ENCODE data around the gene RAPGEF2.

RAPGEF2 gene

GRCh38 chr4:159195361-159195769 is 92.5 kb downstream of the RAPGEF2 start:
- ATAC-seq (replicated peaks) (no peak), DNase-seq (no peak)
- no peaks in the 10 kb centered on the region for H3K27me3 Mint-ChIP-seq
- no peak overlapping the region for H3K27ac Mint-ChIP-seq
- peaks cover 1 to 4% of the 10 kb centered on the region in 2 donors for H3K36me3 Mint-ChIP-seq
- H3K9me3 Mint-ChIP-seq, result no peaks in the 10 kb centered on the region
- no peak overlapping the region for H3K4me3 Mint-ChIP-seq
- H3K4me1 Mint-ChIP-seq, result peaks cover 7 to 8% of the 10 kb centered on the region in 2 donors

- ATAC-seq (replicated peaks), result no peak
- Mint-ChIP-seq H3K4me3 (no peak overlapping the region), H3K9me3 (no peaks in the 10 kb centered on the region), H3K27ac (no peak overlapping the region), H3K36me3 (peaks cover 3 to 4% of the 10 kb centered on the region in 2 donors), H3K27me3 (no peaks in the 10 kb centered on the region), H3K4me1 (peaks cover 8 to 10% of the 10 kb centered on the region in 2 donors)
- no peak for DNase-seq
Measured at GRCh38 chr4:159197260-159197884, 94.5 kb downstream of the RAPGEF2 start.

GRCh38 chr4:159197885-159198269 is 95.0 kb downstream of the RAPGEF2 start:
- Mint-ChIP-seq H3K4me1 (peaks cover 9 to 15% of the 10 kb centered on the region in 2 donors), H3K4me3 (no peak overlapping the region), H3K9me3 (no peaks in the 10 kb centered on the region), H3K27ac (no peak overlapping the region), H3K36me3 (peaks cover 4% of the 10 kb centered on the region in 2 donors), H3K27me3 (no peaks in the 10 kb centered on the region)
- no peak for ATAC-seq (replicated peaks)
- DNase-seq, result no peak

- H3K9me3 Mint-ChIP-seq, result no peaks in the 10 kb centered on the region
- peaks cover 0 to 2% of the 10 kb centered on the region in 2 donors for H3K36me3 Mint-ChIP-seq
- H3K27ac Mint-ChIP-seq, result no peak overlapping the region
- H3K4me1 Mint-ChIP-seq, result peaks cover 10 to 18% of the 10 kb centered on the region in 2 donors
- no peaks in the 10 kb centered on the region for H3K27me3 Mint-ChIP-seq
- DNase-seq (no peak), ATAC-seq (replicated peaks) (no peak)
- no peak overlapping the region for H3K4me3 Mint-ChIP-seq
Measured at GRCh38 chr4:159199826-159200225, 96.9 kb downstream of the RAPGEF2 start.

- ATAC-seq (replicated peaks) (no peak), DNase-seq (no peak)
- Mint-ChIP-seq H3K27ac (no peak overlapping the region), H3K4me1 (peaks cover 16 to 28% of the 10 kb centered on the region in 2 donors), H3K27me3 (no peaks in the 10 kb centered on the region), H3K36me3 (peaks cover 0 to 2% of the 10 kb centered on the region in 2 donors), H3K9me3 (peaks cover 0 to 2% of the 10 kb centered on the region in 2 donors), H3K4me3 (no peak overlapping the region)
Measured at GRCh38 chr4:159201168-159201567, 98.3 kb downstream of the RAPGEF2 start.

GRCh38 chr4:159204566-159204965 is 101.7 kb downstream of the RAPGEF2 start:
- DNase-seq (no peak), ATAC-seq (replicated peaks) (no peak)
- no peak overlapping the region for H3K4me3 Mint-ChIP-seq
- H3K9me3 Mint-ChIP-seq, result peaks cover 0 to 2% of the 10 kb centered on the region in 2 donors
- H3K4me1 Mint-ChIP-seq, result peaks cover 17 to 39% of the 10 kb centered on the region in 2 donors
- H3K27ac Mint-ChIP-seq, result no peak overlapping the region
- peaks cover 2 to 4% of the 10 kb centered on the region in 2 donors for H3K36me3 Mint-ChIP-seq
- no peaks in the 10 kb centered on the region for H3K27me3 Mint-ChIP-seq

GRCh38 chr4:159205466-159205865 is 102.6 kb downstream of the RAPGEF2 start:
- Mint-ChIP-seq H3K4me3 (no peak overlapping the region), H3K27ac (no peak overlapping the region), H3K36me3 (peaks cover 4 to 5% of the 10 kb centered on the region in 2 donors), H3K27me3 (no peaks in the 10 kb centered on the region), H3K4me1 (peaks cover 16 to 39% of the 10 kb centered on the region in 2 donors), H3K9me3 (peaks cover 0 to 2% of the 10 kb centered on the region in 2 donors)
- DNase-seq, result no peak
- ATAC-seq (replicated peaks), result peak; percentile 9 to 31

GRCh38 chr4:159206427-159206871 is 103.6 kb downstream of the RAPGEF2 start:
- Mint-ChIP-seq H3K36me3 (peaks cover 5 to 7% of the 10 kb centered on the region in 2 donors), H3K4me1 (peaks cover 18 to 39% of the 10 kb centered on the region in 2 donors), H3K27me3 (no peaks in the 10 kb centered on the region), H3K9me3 (peaks cover 0 to 2% of the 10 kb centered on the region in 2 donors), H3K27ac (peak overlapping the region; percentile 81), H3K4me3 (peak overlapping the region; percentile 28 to 61)
- peak; percentile 40 for DNase-seq
- ATAC-seq (replicated peaks), result peak; percentile 93 to 96

- H3K27ac Mint-ChIP-seq, result no peak overlapping the region
- ATAC-seq (replicated peaks), result no peak
- H3K9me3 Mint-ChIP-seq, result peaks cover 0 to 2% of the 10 kb centered on the region in 2 donors
- H3K4me3 Mint-ChIP-seq, result no peak overlapping the region
- H3K27me3 Mint-ChIP-seq, result no peaks in the 10 kb centered on the region
- H3K36me3 Mint-ChIP-seq, result peaks cover 4 to 7% of the 10 kb centered on the region in 2 donors
- H3K4me1 Mint-ChIP-seq, result peaks cover 16 to 28% of the 10 kb centered on the region in 2 donors
- DNase-seq, result no peak
Measured at GRCh38 chr4:159209249-159209648, 106.4 kb downstream of the RAPGEF2 start.

- no peak overlapping the region for H3K4me3 Mint-ChIP-seq
- no peaks in the 10 kb centered on the region for H3K9me3 Mint-ChIP-seq
- DNase-seq (no peak), ATAC-seq (replicated peaks) (no peak)
- H3K36me3 Mint-ChIP-seq, result peaks cover 4 to 7% of the 10 kb centered on the region in 2 donors
- peaks cover 11 to 21% of the 10 kb centered on the region in 2 donors for H3K4me1 Mint-ChIP-seq
- H3K27ac Mint-ChIP-seq, result no peak overlapping the region
- no peaks in the 10 kb centered on the region for H3K27me3 Mint-ChIP-seq
Measured at GRCh38 chr4:159210975-159211374, 108.1 kb downstream of the RAPGEF2 start.

GRCh38 chr4:159212675-159213293 is 109.9 kb downstream of the RAPGEF2 start:
- no peak overlapping the region for H3K27ac Mint-ChIP-seq
- DNase-seq (no peak), ATAC-seq (replicated peaks) (no peak)
- H3K4me1 Mint-ChIP-seq, result peaks cover 6 to 7% of the 10 kb centered on the region in 2 donors
- peaks cover 4 to 7% of the 10 kb centered on the region in 2 donors for H3K36me3 Mint-ChIP-seq
- H3K9me3 Mint-ChIP-seq, result no peaks in the 10 kb centered on the region
- no peak overlapping the region for H3K4me3 Mint-ChIP-seq
- no peaks in the 10 kb centered on the region for H3K27me3 Mint-ChIP-seq

- H3K27me3 Mint-ChIP-seq, result no peaks in the 10 kb centered on the region
- H3K9me3 Mint-ChIP-seq, result no peaks in the 10 kb centered on the region
- H3K4me1 Mint-ChIP-seq, result peaks cover 0 to 2% of the 10 kb centered on the region in 2 donors
Measured at GRCh38 chr4:159216834-159217233, 114.0 kb downstream of the RAPGEF2 start.

GRCh38 chr4:159219862-159220261 is 117.0 kb downstream of the RAPGEF2 start:
- H3K4me1 Mint-ChIP-seq, result peaks cover 0 to 7% of the 10 kb centered on the region in 2 donors

More at GRCh38 chr4:159216834-159217233, 114.0 kb downstream of the RAPGEF2 start:
- DNase-seq (no peak), ATAC-seq (replicated peaks) (no peak)
- H3K36me3 Mint-ChIP-seq, result peaks cover 2 to 3% of the 10 kb centered on the region in 2 donors
- no peak overlapping the region for H3K4me3 Mint-ChIP-seq
- H3K27ac Mint-ChIP-seq, result no peak overlapping the region

GRCh38 chr4:159220353-159220752 is 117.5 kb downstream of the RAPGEF2 start:
- ATAC-seq (replicated peaks) (no peak), DNase-seq (no peak)
- no peaks in the 10 kb centered on the region for H3K9me3 Mint-ChIP-seq
- H3K27ac Mint-ChIP-seq, result no peak overlapping the region
- no peaks in the 10 kb centered on the region for H3K27me3 Mint-ChIP-seq
- H3K36me3 Mint-ChIP-seq, result peaks cover 2 to 7% of the 10 kb centered on the region in 2 donors
- H3K4me3 Mint-ChIP-seq, result no peak overlapping the region
- H3K4me1 Mint-ChIP-seq, result peaks cover under 1 to 9% of the 10 kb centered on the region in 2 donors

More at GRCh38 chr4:159219862-159220261, 117.0 kb downstream of the RAPGEF2 start:
- no peak overlapping the region for H3K27ac Mint-ChIP-seq
- ATAC-seq (replicated peaks) (no peak), DNase-seq (no peak)
- H3K4me3 Mint-ChIP-seq, result no peak overlapping the region
- H3K9me3 Mint-ChIP-seq, result no peaks in the 10 kb centered on the region
- peaks cover 2 to 7% of the 10 kb centered on the region in 2 donors for H3K36me3 Mint-ChIP-seq
- H3K27me3 Mint-ChIP-seq, result no peaks in the 10 kb centered on the region

- Mint-ChIP-seq H3K27ac (no peak overlapping the region), H3K36me3 (peaks cover 2 to 7% of the 10 kb centered on the region in 2 donors), H3K9me3 (no peaks in the 10 kb centered on the region), H3K27me3 (no peaks in the 10 kb centered on the region), H3K4me1 (peaks cover 7 to 13% of the 10 kb centered on the region in 2 donors), H3K4me3 (no peak overlapping the region)
- DNase-seq, result no peak
- ATAC-seq (replicated peaks), result no peak
Measured at GRCh38 chr4:159221280-159221679, 118.4 kb downstream of the RAPGEF2 start.

Data from stimulated activated naive B cell treated with anti-CD40 and anti-IgM and Interleukin-4, amounts not matched to agents 10 μg/mL and 1 μg/mL and 100 μg/mL, for 72 hours (primary cell).